ENCODE results near the gene ERC2. TPM values are rescaled to one million over a fixed set of nuclear protein-coding genes. Genes with fewer than 3 reads are reported as not detected.

The ERC2 gene
- polyA plus RNA-seq, 3 donors = 0.04 to 0.54 TPM; not detected in 1

DNA sequence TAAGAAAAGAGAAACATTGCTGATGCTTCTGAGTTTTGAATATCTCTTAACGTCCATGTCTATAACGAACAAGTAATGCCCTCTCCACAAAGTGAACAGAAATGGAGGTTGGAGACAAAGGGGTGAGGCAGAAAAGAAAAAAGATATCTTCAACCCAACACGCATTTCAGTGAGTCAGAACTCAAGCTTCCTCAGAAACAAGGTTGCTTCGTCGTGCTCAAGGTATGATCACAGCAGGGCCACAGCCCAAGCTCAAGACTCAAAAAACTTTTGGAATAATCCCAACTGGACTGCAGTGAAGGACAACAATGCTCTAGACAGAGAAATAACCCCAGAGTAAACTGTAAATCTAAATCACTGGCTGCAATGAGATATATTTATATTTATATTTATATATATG, 1000.0 kb downstream of the ERC2 start:
- WGBS, 3 donors = 89 to 91% (median 90%) methylated on average over 5 of the region's 5 CpGs
- no peak overlapping the region for H3K27ac ChIP-seq (ENCODE audit: low read depth, low read length)

- H3K27ac ChIP-seq (ENCODE audit: low read depth, low read length) = no peak overlapping the region
- 84 to 94% (median 93%) methylated on average over 2 of the region's 2 CpGs for WGBS, 3 donors
Measured at GRCh38 chr3:55467099-55467498, 1001.2 kb downstream of the ERC2 start.

- 85 to 90% (median 87%) methylated on average over 3 of the region's 3 CpGs for WGBS, 3 donors
Measured at GRCh38 chr3:55466526-55466925, 1001.7 kb downstream of the ERC2 start.

DNA sequence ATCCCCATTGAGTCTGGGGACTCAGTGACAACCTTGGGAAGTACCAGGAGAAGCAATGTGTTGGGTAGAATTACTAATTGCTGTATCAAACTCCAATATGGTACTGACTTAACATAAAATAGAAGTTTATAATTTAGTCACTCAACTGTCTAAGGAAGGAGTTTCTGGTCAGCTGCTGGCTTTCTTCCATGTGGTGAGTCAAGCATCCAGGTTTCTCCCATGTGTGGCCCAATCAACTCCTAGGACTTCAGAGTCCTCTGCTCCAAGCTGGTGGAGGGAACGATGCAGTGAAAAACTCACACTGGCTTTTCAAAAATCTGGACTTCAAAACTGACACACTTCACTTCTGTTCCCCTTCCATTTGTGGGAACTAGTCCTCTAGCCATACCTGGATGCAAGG, 1006.4 kb downstream of the ERC2 start:
- WGBS, 3 donors = 83 to 94% (median 86%) methylated on average over 1 of the region's 1 CpG
- H3K27ac ChIP-seq (ENCODE audit: low read depth, low read length) = no peak overlapping the region

More at GRCh38 chr3:55466526-55466925, 1001.7 kb downstream of the ERC2 start:
- no peak overlapping the region for H3K27ac ChIP-seq (ENCODE audit: low read depth, low read length)

DNA sequence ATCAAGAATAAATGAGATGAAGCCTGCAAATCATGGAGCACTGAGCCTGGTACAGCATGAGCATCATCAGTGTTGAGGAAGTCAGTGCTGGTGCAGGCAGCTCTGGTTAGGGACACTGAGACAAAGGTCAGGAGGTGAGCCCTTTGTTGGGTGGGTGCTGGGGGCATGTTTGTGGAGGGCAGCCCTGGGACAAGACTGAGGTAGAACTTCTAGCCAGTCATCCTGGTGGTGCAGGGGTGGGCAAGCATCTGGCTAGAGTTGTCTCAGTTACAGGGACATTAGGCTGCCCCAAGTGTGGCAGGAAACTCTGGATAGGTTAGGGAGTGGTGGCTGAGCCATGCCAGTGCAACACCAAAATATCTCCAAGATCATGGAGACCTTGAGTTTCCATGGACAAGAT, 1008.4 kb downstream of the ERC2 start:
- H3K27ac ChIP-seq (ENCODE audit: low read depth, low read length) = no peak overlapping the region

Other genes starting within 250 kb of the ERC2 start
- gene CCDC66, start 88.7 kb upstream of the ERC2 start, polyA plus RNA-seq = 1 to 10 TPM; 4.0 to 7.8 (median 6.2) TPM
- 10 to 100 TPM; 12.4 to 26.3 (median 15.9) TPM for gene TASOR, start 214.8 kb upstream of the ERC2 start, polyA plus RNA-seq

Data from adipose tissue (tissue), 3 donors.